HEK293T (cell line): ENCODE data around the gene RPL22.

Experiments used
- CTCF ChIA-PET: fragments of 350-600 bp; formaldehyde crosslinking; extraction: SDS; loops from one replicate; lab custom pipeline; 2021; ENCODE audit warnings: antibody characterized with exemption, inconsistent platforms; lab: Yijun Ruan, JAX
- POLR2A ChIA-PET: fragments of 350-600 bp; formaldehyde crosslinking; extraction: SDS; loops from one replicate; lab custom pipeline; 2020; ENCODE audit warnings: antibody characterized with exemption, inconsistent platforms; lab: Yijun Ruan, JAX
- DNase-seq: peaks from one replicate; pipeline ENCODE4 v3.0.0; 2012; ENCODE audit warnings: mixed read lengths; ENCODE audit errors: extremely low spot score
- ARNT ChIP-seq: fragments of 450-650 bp; IDR thresholded peaks from 2 replicates; pipeline ENCODE4 v1.6.1; 2017; ENCODE audit warnings: mild to moderate bottlenecking
- BHLHE40 ChIP-seq: fragments of 450-650 bp; IDR thresholded peaks from 2 replicates; pipeline ENCODE4 v1.6.1; 2016; ENCODE audit warnings: mild to moderate bottlenecking, moderate library complexity, borderline replicate concordance
- CTBP1 ChIP-seq: fragments of 450-650 bp; IDR thresholded peaks from 2 replicates; pipeline ENCODE4 v1.6.1; 2016; ENCODE audit warnings: borderline replicate concordance
- ELF4 ChIP-seq: fragments of 450-650 bp; IDR thresholded peaks from 2 replicates; pipeline ENCODE4 v1.6.1; 2017; ENCODE audit warnings: antibody characterized with exemption
- FOXA1 ChIP-seq: fragments of 450-650 bp; IDR thresholded peaks from 2 replicates; pipeline ENCODE4 v1.6.1; 2016; ENCODE audit warnings: mild to moderate bottlenecking
- FOXK2 ChIP-seq: fragments of 450-650 bp; IDR thresholded peaks from 2 replicates; pipeline ENCODE4 v1.6.1; 2016; ENCODE audit warnings: mild to moderate bottlenecking
- FOXM1 ChIP-seq: fragments of 450-650 bp; IDR thresholded peaks from 2 replicates; pipeline ENCODE4 v1.6.1; 2017; ENCODE audit warnings: mild to moderate bottlenecking, borderline replicate concordance
- HDGF ChIP-seq: fragments of 450-650 bp; IDR thresholded peaks from 2 replicates; pipeline ENCODE4 v1.6.1; 2017; ENCODE audit warnings: antibody characterized with exemption, borderline replicate concordance
- L3MBTL2 ChIP-seq: fragments of 450-650 bp; conservative IDR thresholded peaks from 2 replicates; pipeline ENCODE4 v1.6.1; 2016; ENCODE audit warnings: mild to moderate bottlenecking
- LEF1 ChIP-seq: fragments of 450-650 bp; IDR thresholded peaks from 2 replicates; pipeline ENCODE4 v1.6.1; 2017; ENCODE audit warnings: mild to moderate bottlenecking, borderline replicate concordance
- NFRKB ChIP-seq: fragments of 450-650 bp; IDR thresholded peaks from 2 replicates; pipeline ENCODE4 v1.6.1; 2016; ENCODE audit warnings: mild to moderate bottlenecking, moderate library complexity
- PKNOX1 ChIP-seq: fragments of 450-650 bp; IDR thresholded peaks from 2 replicates; pipeline ENCODE4 v1.6.1; 2016
- SP1 ChIP-seq: fragments of 450-650 bp; IDR thresholded peaks from 2 replicates; pipeline ENCODE4 v1.6.1; 2017
- SUZ12 ChIP-seq: fragments of 450-650 bp; IDR thresholded peaks from 2 replicates; pipeline ENCODE4 v1.6.1; 2016; ENCODE audit warnings: mild to moderate bottlenecking
- TARDBP ChIP-seq: fragments of 450-650 bp; IDR thresholded peaks from 2 replicates; pipeline ENCODE4 v1.6.1; 2016
- ZNF384 ChIP-seq: fragments of 450-650 bp; IDR thresholded peaks from 2 replicates; pipeline ENCODE4 v1.6.1; 2016

The RPL22 gene

GRCh38 chr1:6168947-6169586, 30.3 kb downstream of the RPL22 start:
- no peak for DNase-seq
- ChIA-PET CTCF (interaction anchor here (0.6 kb wide), 1 partner anchor 230 kb away, joined by 3 read pairs; no protein-coding TSS in a partner anchor), POLR2A (no interaction called here)
- TF ChIP-seq FOXK2, result no peak
- no peak for TF ChIP-seq ARNT
- TF ChIP-seq BHLHE40, result no peak
- TF ChIP-seq TARDBP, result no peak
- TF ChIP-seq SUZ12, result no peak

- CTCF ChIA-PET, result interaction anchor here (0.6 to 1.8 kb wide), 2 partner anchors 9 to 69 kb away, joined by 5 read pairs; no protein-coding TSS in a partner anchor
- POLR2A ChIA-PET, result no interaction called here
Measured at GRCh38 chr1:6167391-6168303, 31.7 kb downstream of the RPL22 start.

GRCh38 chr1:6166655-6167390, 32.6 kb downstream of the RPL22 start:
- POLR2A ChIA-PET, result no interaction called here
- TF ChIP-seq PKNOX1 (no peak), HDGF (no peak), L3MBTL2 (no peak), TARDBP (no peak), BHLHE40 (no peak), FOXA1 (no peak)
- no peak for DNase-seq
- CTCF ChIA-PET, result interaction anchor here (0.6 to 1.8 kb wide), 2 partner anchors 9 to 70 kb away, joined by 5 read pairs; no protein-coding TSS in a partner anchor

More at GRCh38 chr1:6167391-6168303, 31.7 kb downstream of the RPL22 start:
- TF ChIP-seq L3MBTL2 (no peak), PKNOX1 (no peak)
- DNase-seq, result no peak

GRCh38 chr1:6166221-6166620, 33.2 kb downstream of the RPL22 start:
- POLR2A ChIA-PET, result no interaction called here
- DNase-seq, result no peak
- TF ChIP-seq SP1 (no peak), ZNF384 (no peak)
- CTCF ChIA-PET, result interaction anchor here (1.8 kb wide), 1 partner anchor 8 kb away, joined by 5 read pairs; no protein-coding TSS in a partner anchor

DNA sequence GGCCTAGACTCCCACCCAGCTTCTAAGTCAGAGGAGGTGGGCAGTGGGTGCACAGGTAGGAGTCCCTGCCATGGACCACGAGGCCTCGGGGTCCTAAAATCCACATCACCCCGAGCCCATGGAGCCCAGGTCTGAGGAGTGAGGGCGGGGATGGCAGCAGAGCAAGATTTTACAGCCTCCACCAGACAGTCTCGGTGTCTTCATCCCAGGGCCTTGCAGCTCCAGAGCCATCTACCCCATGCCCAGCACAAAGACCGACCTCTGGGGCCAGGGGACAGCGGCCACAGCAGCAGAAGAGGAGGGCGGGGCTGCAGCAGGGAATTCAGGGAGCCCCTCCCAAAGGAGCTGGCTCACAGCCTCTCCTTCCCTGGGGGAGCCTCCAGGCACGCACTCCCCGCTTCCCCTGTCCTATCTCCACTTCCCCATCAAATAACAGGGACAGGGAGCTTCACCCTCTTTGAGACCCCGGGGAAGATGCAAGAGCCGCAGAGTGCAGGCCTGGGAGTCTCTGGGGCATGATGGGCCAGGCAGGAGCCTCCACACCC, 33.9 kb downstream of the RPL22 start:
- CTCF ChIA-PET, result interaction anchor here (1.8 kb wide), 1 partner anchor 7 kb away, joined by 5 read pairs; no protein-coding TSS in a partner anchor
- no peak for DNase-seq
- TF ChIP-seq ARNT (no peak), CTBP1 (no peak), SP1 (no peak), ELF4 (no peak), BHLHE40 (no peak), FOXK2 (no peak), NFRKB (no peak), FOXM1 (no peak)
- POLR2A ChIA-PET, result no interaction called here

DNA sequence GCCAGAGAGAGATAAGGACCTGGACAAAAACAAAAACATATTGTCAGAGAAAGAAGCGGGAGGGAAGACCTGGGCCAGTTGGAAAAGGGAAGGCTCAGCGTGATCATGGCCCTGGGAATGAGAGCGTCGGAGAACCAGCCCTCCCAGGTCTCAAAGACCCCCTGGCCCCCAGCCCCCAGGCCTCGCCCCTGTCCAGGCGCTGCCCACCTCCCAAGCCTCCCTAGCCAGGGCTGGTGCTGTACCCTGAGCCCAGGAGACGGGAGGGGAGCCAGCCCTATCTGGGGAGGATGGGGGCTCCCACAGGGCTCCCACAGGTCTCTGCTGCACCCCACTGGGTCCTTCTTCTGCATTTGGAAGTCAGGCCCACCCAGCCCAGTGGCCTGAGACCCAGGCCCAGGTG, 34.4 kb downstream of the RPL22 start:
- TF ChIP-seq FOXK2 (no peak), FOXA1 (no peak), FOXM1 (no peak), L3MBTL2 (no peak), ELF4 (no peak), NFRKB (no peak), ZNF384 (no peak), SUZ12 (no peak), SP1 (no peak), LEF1 (no peak), HDGF (no peak), ARNT (no peak), TARDBP (no peak), BHLHE40 (no peak), PKNOX1 (no peak), CTBP1 (no peak)
- CTCF ChIA-PET, result no interaction called here
- DNase-seq, result no peak
- POLR2A ChIA-PET, result no interaction called here
